ENCODE data around the gene ACBD6.
"Not testable (repeated sequence)": the region's sequence is repeated elsewhere in the genome, so short reads cannot be mapped to it uniquely, and the experiment has no call there.

ACBD6 gene

DNA sequence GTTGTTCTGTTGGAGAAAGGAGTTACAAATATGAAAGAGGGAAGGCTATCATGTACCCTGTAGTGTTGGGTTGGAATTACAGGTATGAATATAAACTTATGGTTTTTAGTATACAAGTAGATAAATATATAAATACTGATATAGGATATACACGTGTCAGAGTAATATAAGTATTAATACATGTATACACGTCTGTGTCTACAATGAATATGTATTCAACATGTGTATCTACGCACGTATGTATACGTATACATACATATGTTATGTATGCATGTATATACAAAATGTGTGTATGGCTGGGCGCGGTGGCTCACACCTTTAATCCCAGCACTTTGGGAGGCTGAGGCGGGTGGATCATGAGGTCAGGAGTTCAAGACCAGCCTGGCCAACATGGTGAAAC, 17.9 kb downstream of the ACBD6 start:
- TF ChIP-seq CTCF (IDR thresholded peaks at IDR 0.05; ENCODE audit: low read depth, low read length): no peak
- no peak for DNase-seq (ENCODE audit: low read depth, low spot score)
- H3K4me3 ChIP-seq (ENCODE audit: low read depth, low read length): no peak overlapping the region
- in situ Hi-C loops (cut with HindIII; ENCODE audit: low sequenced_read_pairs): no loop called here

- TF ChIP-seq CTCF (IDR thresholded peaks at IDR 0.05; ENCODE audit: low read depth, low read length): peak; percentile 70
Observed at GRCh38 chr1:180482425-180483275, 19.7 kb downstream of the ACBD6 start.

GRCh38 chr1:180470031-180470430, 32.3 kb downstream of the ACBD6 start:
- no peak for DNase-seq (ENCODE audit: low read depth, low spot score)
- in situ Hi-C loops (cut with HindIII; ENCODE audit: low sequenced_read_pairs): no loop called here
- no peak for TF ChIP-seq CTCF (IDR thresholded peaks at IDR 0.05; ENCODE audit: low read depth, low read length)
- H3K4me3 ChIP-seq (ENCODE audit: low read depth, low read length): no peak overlapping the region

More at GRCh38 chr1:180482425-180483275, 19.7 kb downstream of the ACBD6 start:
- in situ Hi-C loops (cut with HindIII; ENCODE audit: low sequenced_read_pairs): no loop called here
- H3K4me3 ChIP-seq (ENCODE audit: low read depth, low read length): no peak overlapping the region
- peak; percentile 73 for DNase-seq (ENCODE audit: low read depth, low spot score)

DNA sequence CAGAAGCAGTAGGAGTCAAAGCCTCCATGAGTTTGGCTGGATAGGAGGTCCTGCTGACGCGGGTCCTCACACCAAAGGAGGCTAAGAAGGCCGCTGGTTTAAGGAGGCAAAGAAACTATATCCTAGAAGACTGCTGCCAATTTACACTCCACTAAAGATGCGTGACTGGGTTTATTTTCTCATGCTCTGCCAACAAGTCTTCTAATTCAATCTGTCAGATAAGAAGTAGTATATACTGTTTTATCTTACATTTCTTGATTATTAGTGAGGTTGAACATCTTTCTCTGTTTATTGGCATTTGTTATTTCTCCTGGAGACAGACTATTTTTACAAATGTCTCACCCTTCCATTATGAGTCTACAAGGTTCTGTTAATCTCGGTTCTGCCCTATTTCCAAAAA, 34.1 kb downstream of the ACBD6 start:
- no peak for DNase-seq (ENCODE audit: low read depth, low spot score)
- in situ Hi-C loops (cut with HindIII; ENCODE audit: low sequenced_read_pairs): no loop called here

GRCh38 chr1:180462102-180462501, 40.3 kb downstream of the ACBD6 start:
- no peak for DNase-seq (ENCODE audit: low read depth, low spot score)
- in situ Hi-C loops (cut with HindIII; ENCODE audit: low sequenced_read_pairs): no loop called here
- H3K4me3 ChIP-seq (ENCODE audit: low read depth, low read length): no peak overlapping the region
- TF ChIP-seq CTCF (IDR thresholded peaks at IDR 0.05; ENCODE audit: low read depth, low read length): no peak

More for the DNA sequence above, 34.1 kb downstream of the ACBD6 start:
- no peak for TF ChIP-seq CTCF (IDR thresholded peaks at IDR 0.05; ENCODE audit: low read depth, low read length)
- no peak overlapping the region for H3K4me3 ChIP-seq (ENCODE audit: low read depth, low read length)

DNA sequence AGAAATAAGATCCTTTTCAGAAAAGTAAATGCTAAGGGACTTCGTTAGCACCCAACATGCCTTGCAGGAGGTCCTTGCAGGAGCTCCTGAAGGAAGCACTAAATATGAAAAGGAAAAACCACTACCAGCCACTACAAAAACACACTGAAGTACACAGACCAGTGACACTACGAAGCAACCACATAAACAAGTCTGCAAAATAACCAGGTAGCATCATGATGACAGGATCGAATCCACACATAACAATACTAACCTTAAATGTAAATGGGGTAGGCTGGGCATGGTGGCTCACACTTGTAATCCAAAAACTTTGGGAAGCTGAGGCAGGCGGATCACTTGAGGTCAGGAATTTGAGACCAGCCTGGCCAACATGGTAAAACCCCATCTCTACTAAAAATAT, 40.7 kb downstream of the ACBD6 start:
- DNase-seq (ENCODE audit: low read depth, low spot score); in situ Hi-C loops (cut with HindIII; ENCODE audit: low sequenced_read_pairs); H3K4me3 ChIP-seq (ENCODE audit: low read depth, low read length): not testable (repeated sequence)

GRCh38 chr1:180458807-180459206, 43.6 kb downstream of the ACBD6 start:
- no peak overlapping the region for H3K4me3 ChIP-seq (ENCODE audit: low read depth, low read length)
- no peak for TF ChIP-seq CTCF (IDR thresholded peaks at IDR 0.05; ENCODE audit: low read depth, low read length)
- in situ Hi-C loops (cut with HindIII; ENCODE audit: low sequenced_read_pairs): no loop called here
- no peak for DNase-seq (ENCODE audit: low read depth, low spot score)

Measured in astrocyte of the spinal cord (primary cell).